Measurements from ENCODE around the gene ABCF3.

ABCF3 gene

GRCh38 chr3:184203526-184203925, 17.5 kb downstream of the ABCF3 start:
- Histone ChIP-seq H3K36me3 (no peaks in the 10 kb centered on the region), H3K9ac (no peak overlapping the region), H3K27me3 (no peaks in the 10 kb centered on the region), H3K9me3 (no peaks in the 10 kb centered on the region), H3K4me1 (no peaks in the 10 kb centered on the region), H3K4me2 (no peak overlapping the region), H4K20me1 (no peaks in the 10 kb centered on the region), H3K4me3 (no peak overlapping the region), H3K27ac (no peak overlapping the region)
- TF ChIP-seq Cebpa-rat (IDR thresholded peaks at IDR 0.05), result no peak

GRCh38 chr3:184209146-184209923, 23.3 kb downstream of the ABCF3 start:
- no peak overlapping the region for H3K27ac ChIP-seq
- H3K27me3 ChIP-seq, result no peaks in the 10 kb centered on the region
- no peak overlapping the region for H3K9ac ChIP-seq
- no peaks in the 10 kb centered on the region for H3K4me1 ChIP-seq
- no peak overlapping the region for H3K4me2 ChIP-seq
- no peak for TF ChIP-seq Cebpa-rat (IDR thresholded peaks at IDR 0.05)
- H3K4me3 ChIP-seq, result no peak overlapping the region
- no peaks in the 10 kb centered on the region for H3K9me3 ChIP-seq
- no peaks in the 10 kb centered on the region for H4K20me1 ChIP-seq
- no peaks in the 10 kb centered on the region for H3K36me3 ChIP-seq

GRCh38 chr3:184211297-184211696, 25.3 kb downstream of the ABCF3 start:
- no peaks in the 10 kb centered on the region for H3K27me3 ChIP-seq
- no peak overlapping the region for H3K4me3 ChIP-seq
- no peaks in the 10 kb centered on the region for H4K20me1 ChIP-seq
- no peak overlapping the region for H3K4me2 ChIP-seq
- no peaks in the 10 kb centered on the region for H3K36me3 ChIP-seq
- no peak overlapping the region for H3K9ac ChIP-seq
- no peak for TF ChIP-seq Cebpa-rat (IDR thresholded peaks at IDR 0.05)
- no peak overlapping the region for H3K27ac ChIP-seq
- H3K9me3 ChIP-seq, result no peaks in the 10 kb centered on the region
- H3K4me1 ChIP-seq, result no peaks in the 10 kb centered on the region

- H3K36me3 ChIP-seq, result no peaks in the 10 kb centered on the region
- H4K20me1 ChIP-seq, result no peaks in the 10 kb centered on the region
- H3K4me2 ChIP-seq, result no peak overlapping the region
- no peak overlapping the region for H3K9ac ChIP-seq
- no peak overlapping the region for H3K27ac ChIP-seq
- no peak for TF ChIP-seq Cebpa-rat (IDR thresholded peaks at IDR 0.05)
- H3K27me3 ChIP-seq, result no peaks in the 10 kb centered on the region
- no peak overlapping the region for H3K4me3 ChIP-seq
- H3K4me1 ChIP-seq, result no peaks in the 10 kb centered on the region
- no peaks in the 10 kb centered on the region for H3K9me3 ChIP-seq
These were observed 25.7 kb downstream of the ABCF3 start for GRCh38 chr3:184211718-184212117.

GRCh38 chr3:184218814-184219213, 32.8 kb downstream of the ABCF3 start:
- no peaks in the 10 kb centered on the region for H4K20me1 ChIP-seq
- H3K36me3 ChIP-seq, result no peaks in the 10 kb centered on the region

GRCh38 chr3:184222521-184222920, 36.5 kb downstream of the ABCF3 start:
- no peak overlapping the region for H3K4me3 ChIP-seq
- no peaks in the 10 kb centered on the region for H3K4me1 ChIP-seq
- no peaks in the 10 kb centered on the region for H3K9me3 ChIP-seq
- no peak overlapping the region for H3K9ac ChIP-seq
- H3K27me3 ChIP-seq, result no peaks in the 10 kb centered on the region
- H3K27ac ChIP-seq, result no peak overlapping the region
- no peak for TF ChIP-seq Cebpa-rat (IDR thresholded peaks at IDR 0.05)
- H4K20me1 ChIP-seq, result no peaks in the 10 kb centered on the region
- no peaks in the 10 kb centered on the region for H3K36me3 ChIP-seq
- H3K4me2 ChIP-seq, result no peak overlapping the region

More at GRCh38 chr3:184218814-184219213, 32.8 kb downstream of the ABCF3 start:
- Histone ChIP-seq H3K9me3 (no peaks in the 10 kb centered on the region), H3K4me2 (no peak overlapping the region), H3K4me3 (no peak overlapping the region), H3K4me1 (no peaks in the 10 kb centered on the region), H3K27me3 (no peaks in the 10 kb centered on the region), H3K27ac (no peak overlapping the region), H3K9ac (no peak overlapping the region)
- TF ChIP-seq Cebpa-rat (IDR thresholded peaks at IDR 0.05), result no peak

GRCh38 chr3:184223946-184224345, 37.9 kb downstream of the ABCF3 start:
- peaks cover 14% of the 10 kb centered on the region for H3K27me3 ChIP-seq
- peaks cover 12% of the 10 kb centered on the region; the same call in 1 of the 2 replicates for H4K20me1 ChIP-seq
- 0 out of 2 replicates have a peak, but pooled peaks cover 7% of the 10 kb centered on the region for H3K4me1 ChIP-seq
- no peak overlapping the region for H3K4me2 ChIP-seq
- H3K36me3 ChIP-seq, result no peaks in the 10 kb centered on the region
- TF ChIP-seq Cebpa-rat (IDR thresholded peaks at IDR 0.05), result no peak
- H3K4me3 ChIP-seq, result no peak overlapping the region
- H3K9ac ChIP-seq, result no peak overlapping the region
- H3K9me3 ChIP-seq, result no peaks in the 10 kb centered on the region
- no peak overlapping the region for H3K27ac ChIP-seq

- Histone ChIP-seq H3K4me2 (no peak overlapping the region), H3K4me1 (peaks cover 32% of the 10 kb centered on the region), H3K27ac (no peak overlapping the region), H4K20me1 (peaks cover 34% of the 10 kb centered on the region), H3K9ac (no peak overlapping the region), H3K4me3 (no peak overlapping the region), H3K27me3 (peaks cover 49% of the 10 kb centered on the region), H3K9me3 (no peaks in the 10 kb centered on the region), H3K36me3 (no peaks in the 10 kb centered on the region)
- no peak for TF ChIP-seq Cebpa-rat (IDR thresholded peaks at IDR 0.05)
These were observed 41.5 kb downstream of the ABCF3 start for GRCh38 chr3:184227481-184227935.

- no peaks in the 10 kb centered on the region for H3K9me3 ChIP-seq
- no peak overlapping the region; the same call in 1 of the 2 replicates for H3K4me3 ChIP-seq
- H3K36me3 ChIP-seq, result no peaks in the 10 kb centered on the region
- no peak overlapping the region for H3K27ac ChIP-seq
- peaks cover 34% of the 10 kb centered on the region for H4K20me1 ChIP-seq
- no peak overlapping the region for H3K9ac ChIP-seq
- TF ChIP-seq Cebpa-rat (IDR thresholded peaks at IDR 0.05), result no peak
- peak overlapping the region; percentile 100 for H3K4me2 ChIP-seq
- H3K4me1 ChIP-seq, result peaks cover 42% of the 10 kb centered on the region
- H3K27me3 ChIP-seq, result peaks cover 52% of the 10 kb centered on the region
These were observed 42.6 kb downstream of the ABCF3 start for GRCh38 chr3:184228376-184229137.

All from BLaER1 (cell line).